Osteocyte (in vitro differentiated cells): Measurements from ENCODE around the gene DHRS13. TPM values are rescaled to one million over a fixed set of nuclear protein-coding genes. Genes with fewer than 3 reads are reported as not detected.
"Not testable (repeated sequence)": the region's sequence is repeated elsewhere in the genome, so short reads cannot be mapped to it uniquely, and the experiment has no call there.

ENCODE experiments used
- DNase-seq: peaks from one replicate; pipeline ENCODE4 v3.0.0; 2021; ENCODE audit warnings: mixed read lengths; ENCODE audit not compliant: unreplicated experiment; ENCODE audit errors: extremely low spot score
- H3K27ac Mint-ChIP-seq: one replicate; pipeline ENCODE4 v1.8.0; 2021; ENCODE audit warnings: mild to moderate bottlenecking, mixed read lengths; ENCODE audit not compliant: unreplicated experiment
- H3K27me3 Mint-ChIP-seq: one replicate; pipeline ENCODE4 v1.8.0; 2021; ENCODE audit warnings: mixed read lengths; ENCODE audit not compliant: unreplicated experiment
- H3K36me3 Mint-ChIP-seq: one replicate; pipeline ENCODE4 v1.8.0; 2021; ENCODE audit warnings: mixed read lengths; ENCODE audit not compliant: unreplicated experiment
- H3K4me1 Mint-ChIP-seq: one replicate; pipeline ENCODE4 v1.8.0; 2021; ENCODE audit warnings: mixed read lengths; ENCODE audit not compliant: unreplicated experiment
- H3K4me3 Mint-ChIP-seq: one replicate; pipeline ENCODE4 v1.8.0; 2021; ENCODE audit warnings: mild to moderate bottlenecking, moderate library complexity, mixed read lengths; ENCODE audit not compliant: unreplicated experiment
- H3K9me3 Mint-ChIP-seq: one replicate; pipeline ENCODE4 v1.8.0; 2021; ENCODE audit warnings: mixed read lengths; ENCODE audit not compliant: unreplicated experiment
- CTCF ChIP-seq: fragments of 200-600 bp; sonication (generic); IDR thresholded peaks from 2 replicates; pipeline ENCODE4 v1.5.0; 2021; ENCODE audit warnings: antibody characterized with exemption, mild to moderate bottlenecking, moderate library complexity
- total RNA-seq: library from RNA; stranded (reverse); gene quantifications from 2 replicates; pipeline ENCODE4 v1.2.1, GENCODE V29; 2021

DHRS13 gene
- total RNA-seq, 1 donor from 2014 or later: 10.7 TPM

GRCh38 chr17:28907709-28908475 lies 5.0 kb upstream of the DHRS13 start:
- TF ChIP-seq CTCF: no peak
- no peak for DNase-seq
- Mint-ChIP-seq H3K4me1 (peaks cover 13% of the 10 kb centered on the region), H3K9me3 (no peaks in the 10 kb centered on the region), H3K4me3 (no peak overlapping the region), H3K27ac (no peak overlapping the region), H3K27me3 (no peaks in the 10 kb centered on the region), H3K36me3 (peaks cover 33% of the 10 kb centered on the region)

- no peak overlapping the region for H3K4me3 Mint-ChIP-seq
- H3K27me3 Mint-ChIP-seq: no peaks in the 10 kb centered on the region
- peaks cover 18% of the 10 kb centered on the region for H3K4me1 Mint-ChIP-seq
- no peak overlapping the region for H3K27ac Mint-ChIP-seq
- TF ChIP-seq CTCF: no peak
- no peak for DNase-seq
- peaks cover 24% of the 10 kb centered on the region for H3K36me3 Mint-ChIP-seq
- H3K9me3 Mint-ChIP-seq: no peaks in the 10 kb centered on the region
These were observed 4.0 kb upstream of the DHRS13 start for GRCh38 chr17:28906706-28907438.

GRCh38 chr17:28906276-28906675 lies 3.4 kb upstream of the DHRS13 start:
- no peak for TF ChIP-seq CTCF
- peaks cover 23% of the 10 kb centered on the region for H3K4me1 Mint-ChIP-seq
- no peak overlapping the region for H3K27ac Mint-ChIP-seq

GRCh38 chr17:28904800-28905199 lies 1.9 kb upstream of the DHRS13 start:
- Mint-ChIP-seq H3K36me3 (peaks cover 20% of the 10 kb centered on the region), H3K27me3 (no peaks in the 10 kb centered on the region), H3K9me3 (no peaks in the 10 kb centered on the region), H3K4me3 (no peak overlapping the region), H3K27ac (no peak overlapping the region), H3K4me1 (peaks cover 23% of the 10 kb centered on the region)
- DNase-seq: no peak
- TF ChIP-seq CTCF: no peak

More at GRCh38 chr17:28906276-28906675, 3.4 kb upstream of the DHRS13 start:
- DNase-seq: no peak
- Mint-ChIP-seq H3K9me3 (no peaks in the 10 kb centered on the region), H3K36me3 (peaks cover 24% of the 10 kb centered on the region), H3K4me3 (no peak overlapping the region), H3K27me3 (no peaks in the 10 kb centered on the region)

- not testable (repeated sequence) for H3K27ac Mint-ChIP-seq, H3K9me3 Mint-ChIP-seq, H3K27me3 Mint-ChIP-seq, DNase-seq
- peaks cover 21% of the 10 kb centered on the region for H3K4me1 Mint-ChIP-seq
- H3K4me3 Mint-ChIP-seq: peak overlapping the region; percentile 54
- peaks cover 12% of the 10 kb centered on the region for H3K36me3 Mint-ChIP-seq
These were observed 615 bp upstream of the DHRS13 start for GRCh38 chr17:28903546-28903841.
